ENCODE data around the gene KRTAP1-3.

GRCh38 chr17:41054025-41054424 lies 19.4 kb upstream of the KRTAP1-3 start:
- TF ChIP-seq HOXA7 (CRISPR knock-in tag; IDR thresholded peaks at IDR 0.05; ENCODE audit: borderline replicate concordance), result no peak
- TF ChIP-seq ZNF76 (tag by site-specific recombination; IDR thresholded peaks at IDR 0.05; ENCODE audit: borderline replicate concordance, low read depth), result no peak

Measured in HEK293 (cell line).